ENCODE data around the gene CASP10.
"Not testable (repeated sequence)": the region's sequence is repeated elsewhere in the genome, so short reads cannot be mapped to it uniquely, and the experiment has no call there.

CASP10 gene

GRCh38 chr2:201182650-201183364 is at the start of gene CASP10:
Gene CASP10 (plus strand): TSS chr2:201183141. CDS start chr2:201185778, 2,637 bp downstream.
- H3K36me3 ChIP-seq (ENCODE audit: control insufficient read depth, low read depth, low read length), result no peaks in the 10 kb centered on the region
- peaks cover 3% of the 10 kb centered on the region for H3K9me3 ChIP-seq (ENCODE audit: control insufficient read depth, low read depth, low read length)
- peak within 1 kb of the TSS; percentile 39 for H3K4me3 ChIP-seq (ENCODE audit: low read length)
- H3K4me1 ChIP-seq (ENCODE audit: control insufficient read depth, low read depth, low read length), result peaks cover 4% of the 10 kb centered on the region
- H3K27me3 ChIP-seq (ENCODE audit: control insufficient read depth, insufficient read depth, low read length), result no peaks in the 10 kb centered on the region
- peak within 1 kb of the TSS; percentile 41 for H3K9ac ChIP-seq (ENCODE audit: low read length)
- peak within 1 kb of the TSS; percentile 21 for H3K27ac ChIP-seq (ENCODE audit: low read length)

GRCh38 chr2:201135386-201135785 is 47.6 kb upstream of the CASP10 start:
- Histone ChIP-seq H3K4me3 (ENCODE audit: low read length) (no peak overlapping the region), H3K36me3 (ENCODE audit: control insufficient read depth, low read depth, low read length) (no peaks in the 10 kb centered on the region), H3K9me3 (ENCODE audit: control insufficient read depth, low read depth, low read length) (no peaks in the 10 kb centered on the region), H3K9ac (ENCODE audit: low read length) (no peak overlapping the region), H3K27ac (ENCODE audit: low read length) (no peak overlapping the region), H3K4me1 (ENCODE audit: control insufficient read depth, low read depth, low read length) (peaks cover 11% of the 10 kb centered on the region), H3K27me3 (ENCODE audit: control insufficient read depth, insufficient read depth, low read length) (peaks cover 7% of the 10 kb centered on the region)

GRCh38 chr2:201136889-201137321 is 46.0 kb upstream of the CASP10 start:
- peaks cover 8% of the 10 kb centered on the region for H3K27me3 ChIP-seq (ENCODE audit: control insufficient read depth, insufficient read depth, low read length)
- no peak overlapping the region for H3K9ac ChIP-seq (ENCODE audit: low read length)
- H3K4me3 ChIP-seq (ENCODE audit: low read length), result no peak overlapping the region
- peaks cover 8% of the 10 kb centered on the region for H3K4me1 ChIP-seq (ENCODE audit: control insufficient read depth, low read depth, low read length)
- H3K36me3 ChIP-seq (ENCODE audit: control insufficient read depth, low read depth, low read length), result no peaks in the 10 kb centered on the region
- no peaks in the 10 kb centered on the region for H3K9me3 ChIP-seq (ENCODE audit: control insufficient read depth, low read depth, low read length)
- no peak overlapping the region for H3K27ac ChIP-seq (ENCODE audit: low read length)

GRCh38 chr2:201137505-201138400 is 45.2 kb upstream of the CASP10 start:
- peaks cover 8% of the 10 kb centered on the region for H3K4me1 ChIP-seq (ENCODE audit: control insufficient read depth, low read depth, low read length)
- no peaks in the 10 kb centered on the region for H3K36me3 ChIP-seq (ENCODE audit: control insufficient read depth, low read depth, low read length)
- no peaks in the 10 kb centered on the region for H3K9me3 ChIP-seq (ENCODE audit: control insufficient read depth, low read depth, low read length)
- no peak overlapping the region for H3K9ac ChIP-seq (ENCODE audit: low read length)
- H3K27ac ChIP-seq (ENCODE audit: low read length), result no peak overlapping the region
- H3K4me3 ChIP-seq (ENCODE audit: low read length), result no peak overlapping the region
- H3K27me3 ChIP-seq (ENCODE audit: control insufficient read depth, insufficient read depth, low read length), result peaks cover 8% of the 10 kb centered on the region

- Histone ChIP-seq H3K36me3 (ENCODE audit: control insufficient read depth, low read depth, low read length) (no peaks in the 10 kb centered on the region), H3K27me3 (ENCODE audit: control insufficient read depth, insufficient read depth, low read length) (peaks cover 8% of the 10 kb centered on the region), H3K4me1 (ENCODE audit: control insufficient read depth, low read depth, low read length) (peaks cover 8% of the 10 kb centered on the region), H3K4me3 (ENCODE audit: low read length) (no peak overlapping the region), H3K27ac (ENCODE audit: low read length) (no peak overlapping the region), H3K9ac (ENCODE audit: low read length) (no peak overlapping the region), H3K9me3 (ENCODE audit: control insufficient read depth, low read depth, low read length) (no peaks in the 10 kb centered on the region)
These were observed 44.5 kb upstream of the CASP10 start for GRCh38 chr2:201138401-201138970.

GRCh38 chr2:201138986-201139781 is 43.8 kb upstream of the CASP10 start:
- H3K4me3 ChIP-seq (ENCODE audit: low read length), result peak overlapping the region; percentile 35
- not testable (repeated sequence) for H3K27me3 ChIP-seq (ENCODE audit: control insufficient read depth, insufficient read depth, low read length); H3K4me1 ChIP-seq (ENCODE audit: control insufficient read depth, low read depth, low read length); H3K36me3 ChIP-seq (ENCODE audit: control insufficient read depth, low read depth, low read length); H3K9me3 ChIP-seq (ENCODE audit: control insufficient read depth, low read depth, low read length); H3K27ac ChIP-seq (ENCODE audit: low read length); H3K9ac ChIP-seq (ENCODE audit: low read length)

GRCh38 chr2:201139836-201140604 is 42.9 kb upstream of the CASP10 start:
- Histone ChIP-seq H3K9ac (ENCODE audit: low read length) (no peak overlapping the region), H3K27ac (ENCODE audit: low read length) (no peak overlapping the region), H3K9me3 (ENCODE audit: control insufficient read depth, low read depth, low read length) (no peaks in the 10 kb centered on the region), H3K4me1 (ENCODE audit: control insufficient read depth, low read depth, low read length) (peaks cover 8% of the 10 kb centered on the region), H3K4me3 (ENCODE audit: low read length) (peak overlapping the region; percentile 40), H3K36me3 (ENCODE audit: control insufficient read depth, low read depth, low read length) (no peaks in the 10 kb centered on the region), H3K27me3 (ENCODE audit: control insufficient read depth, insufficient read depth, low read length) (peaks cover 8% of the 10 kb centered on the region)

GRCh38 chr2:201144101-201145051 is 38.6 kb upstream of the CASP10 start:
- Histone ChIP-seq H3K36me3 (ENCODE audit: control insufficient read depth, low read depth, low read length) (no peaks in the 10 kb centered on the region), H3K4me1 (ENCODE audit: control insufficient read depth, low read depth, low read length) (peaks cover 11% of the 10 kb centered on the region), H3K27ac (ENCODE audit: low read length) (no peak overlapping the region), H3K27me3 (ENCODE audit: control insufficient read depth, insufficient read depth, low read length) (peaks cover 8% of the 10 kb centered on the region), H3K9ac (ENCODE audit: low read length) (no peak overlapping the region), H3K4me3 (ENCODE audit: low read length) (no peak overlapping the region), H3K9me3 (ENCODE audit: control insufficient read depth, low read depth, low read length) (no peaks in the 10 kb centered on the region)

- no peaks in the 10 kb centered on the region for H3K36me3 ChIP-seq (ENCODE audit: control insufficient read depth, low read depth, low read length)
- no peak overlapping the region for H3K9ac ChIP-seq (ENCODE audit: low read length)
- H3K4me3 ChIP-seq (ENCODE audit: low read length), result no peak overlapping the region
- H3K27me3 ChIP-seq (ENCODE audit: control insufficient read depth, insufficient read depth, low read length), result no peaks in the 10 kb centered on the region
- H3K9me3 ChIP-seq (ENCODE audit: control insufficient read depth, low read depth, low read length), result no peaks in the 10 kb centered on the region
- peaks cover 4% of the 10 kb centered on the region for H3K4me1 ChIP-seq (ENCODE audit: control insufficient read depth, low read depth, low read length)
- H3K27ac ChIP-seq (ENCODE audit: low read length), result no peak overlapping the region
These were observed 34.4 kb upstream of the CASP10 start for GRCh38 chr2:201148434-201148990.
